Measurements from ENCODE around the gene CAPN14.

DNA sequence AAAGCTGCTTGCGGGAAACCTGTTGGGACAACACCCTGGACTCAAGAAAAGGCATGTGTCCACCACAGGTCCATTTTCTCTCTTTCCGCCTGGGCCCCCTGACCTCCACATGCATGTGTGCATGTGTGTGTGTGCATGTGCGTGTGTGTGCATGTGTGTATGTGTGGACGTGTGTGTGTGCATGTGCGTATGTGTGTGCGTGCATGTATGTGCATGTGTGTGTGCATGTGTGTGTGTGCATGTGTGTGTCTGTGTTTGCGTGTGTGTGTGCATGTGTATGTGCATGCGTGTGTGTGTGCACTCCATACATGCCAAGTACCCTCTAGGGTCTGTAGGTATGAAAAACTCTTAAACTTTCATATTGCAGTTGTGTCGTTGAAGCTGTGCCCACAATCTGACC is 16.3 kb downstream of the CAPN14 start:
- TF ChIP-seq EZH2 (optimal IDR thresholded peaks at IDR 0.05; ENCODE audit: low read depth, low read length): no peak
- TF ChIP-seq, protein P1, sequence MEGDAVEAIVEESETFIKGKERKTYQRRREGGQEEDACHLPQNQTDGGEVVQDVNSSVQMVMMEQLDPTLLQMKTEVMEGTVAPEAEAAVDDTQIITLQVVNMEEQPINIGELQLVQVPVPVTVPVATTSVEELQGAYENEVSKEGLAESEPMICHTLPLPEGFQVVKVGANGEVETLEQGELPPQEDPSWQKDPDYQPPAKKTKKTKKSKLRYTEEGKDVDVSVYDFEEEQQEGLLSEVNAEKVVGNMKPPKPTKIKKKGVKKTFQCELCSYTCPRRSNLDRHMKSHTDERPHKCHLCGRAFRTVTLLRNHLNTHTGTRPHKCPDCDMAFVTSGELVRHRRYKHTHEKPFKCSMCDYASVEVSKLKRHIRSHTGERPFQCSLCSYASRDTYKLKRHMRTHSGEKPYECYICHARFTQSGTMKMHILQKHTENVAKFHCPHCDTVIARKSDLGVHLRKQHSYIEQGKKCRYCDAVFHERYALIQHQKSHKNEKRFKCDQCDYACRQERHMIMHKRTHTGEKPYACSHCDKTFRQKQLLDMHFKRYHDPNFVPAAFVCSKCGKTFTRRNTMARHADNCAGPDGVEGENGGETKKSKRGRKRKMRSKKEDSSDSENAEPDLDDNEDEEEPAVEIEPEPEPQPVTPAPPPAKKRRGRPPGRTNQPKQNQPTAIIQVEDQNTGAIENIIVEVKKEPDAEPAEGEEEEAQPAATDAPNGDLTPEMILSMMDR (IDR thresholded peaks at IDR 0.05; ENCODE audit: low read length): no peak

Data from MM.1S (cell line).